Nephron progenitor cell (in vitro differentiated cells): ENCODE results near the gene CDC42EP5.

Experiments used
- DNase-seq: peaks from one replicate; pipeline ENCODE4 v3.0.0; 2021
- H3K27ac Mint-ChIP-seq: 2 replicates; pipeline ENCODE4 v1.8.0; 2021; ENCODE audit warnings: mild to moderate bottlenecking, moderate library complexity, mixed read lengths
- H3K27me3 Mint-ChIP-seq: 2 replicates; pipeline ENCODE4 v1.8.0; 2021; ENCODE audit warnings: mild to moderate bottlenecking, low read depth, mixed read lengths; ENCODE audit not compliant: poor library complexity
- H3K36me3 Mint-ChIP-seq: 2 replicates; pipeline ENCODE4 v1.8.0; 2021; ENCODE audit warnings: low read depth, mixed read lengths
- H3K4me1 Mint-ChIP-seq: 2 replicates; pipeline ENCODE4 v1.8.0; 2021; ENCODE audit warnings: mixed read lengths
- H3K4me3 Mint-ChIP-seq: 2 replicates; pipeline ENCODE4 v1.8.0; 2021; ENCODE audit warnings: mild to moderate bottlenecking, moderate library complexity, mixed read lengths
- H3K9me3 Mint-ChIP-seq: 2 replicates; pipeline ENCODE4 v1.8.0; 2021; ENCODE audit warnings: mild to moderate bottlenecking, moderate library complexity, mixed read lengths
- TF ChIP-seq, protein P1 (sequence below): fragments of 200-600 bp; sonication (generic); IDR thresholded peaks from 2 replicates; pipeline ENCODE4 v1.5.0; 2021; ENCODE audit warnings: antibody characterized with exemption

Gene CDC42EP5

DNA sequence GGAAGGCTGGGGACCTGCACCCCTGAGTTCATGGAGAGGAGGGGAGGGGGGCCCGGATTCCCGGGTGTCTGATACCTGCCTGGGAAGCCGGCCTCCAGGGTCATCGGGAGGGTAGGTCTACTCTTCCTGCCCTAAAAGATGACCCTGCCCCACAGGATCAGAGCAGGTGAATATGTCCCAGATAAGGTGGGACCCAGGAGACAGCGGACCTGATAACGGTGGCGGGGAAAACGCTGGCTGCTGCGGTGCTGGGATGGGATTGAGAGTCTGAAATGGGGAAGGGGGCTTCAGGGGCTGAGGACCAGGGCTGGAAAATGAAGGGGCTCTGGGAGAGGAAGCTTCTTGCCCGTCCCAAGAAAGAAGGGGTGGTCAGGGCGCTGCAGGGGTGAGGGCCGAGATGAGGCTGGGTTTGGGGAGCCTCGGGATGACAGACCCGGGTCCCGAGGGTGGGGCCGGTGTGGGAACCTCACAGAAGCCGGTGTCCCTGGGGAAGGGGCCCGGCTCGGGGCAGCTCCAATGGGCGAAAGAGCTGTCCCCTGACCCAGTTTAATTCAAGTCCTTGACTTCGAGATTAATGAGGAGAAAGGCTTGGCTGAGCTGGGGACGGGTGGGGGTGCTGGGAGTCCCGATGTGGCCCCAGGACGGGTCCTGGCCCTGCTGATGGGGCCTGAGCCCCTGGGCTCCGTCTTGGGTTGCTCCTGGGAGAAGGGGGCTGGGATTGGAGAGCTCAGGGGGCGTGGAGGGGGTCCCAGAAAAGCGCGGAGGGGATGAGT lies 57.0 kb downstream of the CDC42EP5 start:
- Mint-ChIP-seq H3K9me3 (peaks cover 18% of the 10 kb centered on the region), H3K4me3 (peak overlapping the region; percentile 44), H3K27me3 (peaks cover 78% of the 10 kb centered on the region), H3K4me1 (peaks cover 26% of the 10 kb centered on the region), H3K36me3 (peaks cover 5% of the 10 kb centered on the region), H3K27ac (peak overlapping the region; percentile 16)
- TF ChIP-seq, protein P1, sequence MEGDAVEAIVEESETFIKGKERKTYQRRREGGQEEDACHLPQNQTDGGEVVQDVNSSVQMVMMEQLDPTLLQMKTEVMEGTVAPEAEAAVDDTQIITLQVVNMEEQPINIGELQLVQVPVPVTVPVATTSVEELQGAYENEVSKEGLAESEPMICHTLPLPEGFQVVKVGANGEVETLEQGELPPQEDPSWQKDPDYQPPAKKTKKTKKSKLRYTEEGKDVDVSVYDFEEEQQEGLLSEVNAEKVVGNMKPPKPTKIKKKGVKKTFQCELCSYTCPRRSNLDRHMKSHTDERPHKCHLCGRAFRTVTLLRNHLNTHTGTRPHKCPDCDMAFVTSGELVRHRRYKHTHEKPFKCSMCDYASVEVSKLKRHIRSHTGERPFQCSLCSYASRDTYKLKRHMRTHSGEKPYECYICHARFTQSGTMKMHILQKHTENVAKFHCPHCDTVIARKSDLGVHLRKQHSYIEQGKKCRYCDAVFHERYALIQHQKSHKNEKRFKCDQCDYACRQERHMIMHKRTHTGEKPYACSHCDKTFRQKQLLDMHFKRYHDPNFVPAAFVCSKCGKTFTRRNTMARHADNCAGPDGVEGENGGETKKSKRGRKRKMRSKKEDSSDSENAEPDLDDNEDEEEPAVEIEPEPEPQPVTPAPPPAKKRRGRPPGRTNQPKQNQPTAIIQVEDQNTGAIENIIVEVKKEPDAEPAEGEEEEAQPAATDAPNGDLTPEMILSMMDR, result no peak
- DNase-seq, result no peak

DNA sequence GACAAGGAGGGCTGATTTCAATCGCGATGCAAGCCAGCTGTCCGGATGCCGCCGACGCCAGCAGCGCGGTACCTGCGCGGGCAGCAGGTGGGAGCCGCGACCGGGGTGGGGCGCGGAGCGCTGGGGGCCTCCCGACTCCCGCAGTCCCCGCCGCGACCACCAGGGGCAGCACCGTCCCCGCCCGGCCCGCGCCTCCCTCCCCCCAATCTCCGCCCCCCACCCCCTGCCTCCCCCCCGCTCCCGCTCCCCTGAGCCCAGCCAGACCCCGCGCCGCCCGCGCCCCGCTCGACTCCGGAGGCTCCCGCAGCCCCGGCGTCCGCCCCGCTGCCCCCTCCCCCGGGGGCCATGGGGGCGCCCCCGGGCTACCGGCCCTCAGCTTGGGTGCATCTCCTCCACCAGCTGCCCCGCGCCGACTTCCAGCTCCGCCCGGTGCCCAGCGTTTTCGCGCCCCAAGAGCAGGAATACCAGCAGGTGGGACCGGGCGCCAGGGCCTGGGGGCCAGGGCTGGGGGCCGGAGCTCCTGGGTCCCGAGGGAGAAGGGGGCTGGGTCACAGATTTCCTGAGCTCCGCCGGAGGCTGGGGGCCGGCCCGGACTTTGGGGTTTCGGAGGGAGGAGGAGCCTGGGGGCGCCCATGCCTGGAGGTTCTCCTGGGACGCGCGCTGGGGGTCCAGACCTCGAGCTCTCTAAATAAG lies 57.7 kb downstream of the CDC42EP5 start, which contains the start of gene TTYH1:
TSS of gene TTYH1 (plus strand) at position 257 of the 693 bp plus-strand sequence. CDS start at position 346, 89 bp downstream.
- TF ChIP-seq, protein P1, result peak; percentile 45
- peak within 1 kb of the TSS; percentile 16 for H3K27ac Mint-ChIP-seq
- peaks cover 83% of the 10 kb centered on the region for H3K27me3 Mint-ChIP-seq
- H3K4me1 Mint-ChIP-seq, result peaks cover 26% of the 10 kb centered on the region
- H3K36me3 Mint-ChIP-seq, result peaks cover 5% of the 10 kb centered on the region
- DNase-seq, result peak; percentile 78
- peaks cover 24% of the 10 kb centered on the region for H3K9me3 Mint-ChIP-seq
- H3K4me3 Mint-ChIP-seq, result peak within 1 kb of the TSS; percentile 52
